HT1080 (cell line): Measurements from ENCODE around the gene WDR7. TPM values are rescaled to one million over a fixed set of nuclear protein-coding genes. Genes with fewer than 3 reads are reported as not detected.

Experiments
- DNase-seq: peaks from one replicate; pipeline ENCODE4 v3.0.0-alpha.2; 2015; ENCODE audit warnings: low read depth
- total RNA-seq: library from RNA; depleted of rRNA; stranded (reverse); fragments of >200 nt; shearing (Covaris generic); gene quantifications from 2 replicates; pipeline ENCODE4 v1.2.3, GENCODE V29; 2014

WDR7 gene
- total RNA-seq, 1 experiment from 2014 or later: 11.4 TPM

DNA sequence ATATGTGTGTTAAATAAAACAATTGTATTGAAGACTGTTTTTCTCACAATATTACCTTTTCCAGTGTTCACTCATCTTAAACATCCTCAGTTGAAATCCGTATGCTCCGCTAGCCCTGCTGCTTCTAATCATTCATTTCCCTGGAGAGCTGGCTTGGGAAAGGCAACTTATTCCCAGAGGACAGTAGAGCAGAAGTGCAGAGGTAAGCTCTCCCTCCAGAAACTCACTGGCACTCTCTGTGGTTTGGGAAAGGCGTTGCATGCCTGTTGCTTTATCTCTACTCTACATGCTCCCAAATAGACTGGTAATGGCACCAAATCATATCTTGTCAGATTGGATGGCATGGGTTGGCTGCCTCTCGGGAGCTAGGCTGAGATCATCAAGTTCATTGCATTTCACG, 378.6 kb downstream of the WDR7 start:
- DNase-seq: peak; percentile 24

DNA sequence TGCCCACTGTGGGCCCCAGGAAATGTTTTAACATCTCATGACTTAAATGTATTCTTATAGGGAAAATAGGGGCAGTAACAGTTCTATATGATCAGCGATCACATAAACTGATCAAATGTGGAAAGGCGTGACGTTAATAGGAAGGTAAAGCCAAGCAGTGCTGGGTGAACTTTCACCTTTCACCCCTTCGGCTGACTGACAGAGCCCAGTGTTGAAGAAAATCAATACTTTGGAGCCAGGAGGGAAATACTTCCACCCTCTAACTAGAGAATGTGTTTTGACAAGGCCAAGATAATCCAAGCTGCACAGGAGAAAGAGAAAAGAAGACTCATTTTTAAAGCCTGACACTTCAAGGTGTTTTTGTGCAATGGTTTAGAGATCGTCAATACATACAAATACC, 379.3 kb downstream of the WDR7 start:
- no peak for DNase-seq

DNA sequence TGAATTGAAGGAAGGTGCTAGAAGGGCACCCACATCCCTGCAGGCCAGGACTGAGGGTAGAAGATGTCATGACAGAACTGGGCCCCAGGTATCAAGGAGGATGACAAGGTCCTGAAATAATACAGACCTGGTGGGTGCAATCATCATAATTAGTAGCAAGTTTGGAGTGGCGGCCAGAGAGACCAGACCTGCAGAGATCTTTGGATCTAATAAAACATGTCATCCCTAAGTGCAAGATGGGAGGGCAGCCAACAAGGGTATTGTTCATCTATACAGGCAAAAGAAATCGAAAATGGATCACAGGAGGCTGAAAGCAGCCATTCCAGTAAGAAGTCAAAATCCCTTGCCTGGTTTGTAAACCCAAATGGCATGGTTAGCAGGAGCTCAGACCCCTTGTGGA, 384.4 kb downstream of the WDR7 start:
- no peak for DNase-seq

DNA sequence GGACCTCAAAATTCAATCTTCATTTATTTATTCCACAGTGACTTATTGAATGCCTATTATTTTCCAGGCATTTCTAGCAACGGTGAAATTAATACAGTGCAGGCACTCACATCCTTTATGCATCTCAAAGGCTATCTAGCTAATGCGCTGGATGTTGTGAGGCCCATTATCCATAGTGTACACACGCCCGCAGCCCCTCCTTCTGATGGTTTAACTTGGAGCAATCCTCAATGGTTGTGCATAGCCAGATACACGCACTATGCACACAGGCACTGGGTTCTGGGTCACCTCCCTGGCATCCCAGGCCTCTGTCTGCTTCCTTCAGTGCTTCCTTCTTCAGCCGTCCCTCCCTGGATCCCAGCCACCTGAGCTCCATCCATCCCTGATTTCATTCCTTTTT, 387.2 kb downstream of the WDR7 start:
- no peak for DNase-seq

DNA sequence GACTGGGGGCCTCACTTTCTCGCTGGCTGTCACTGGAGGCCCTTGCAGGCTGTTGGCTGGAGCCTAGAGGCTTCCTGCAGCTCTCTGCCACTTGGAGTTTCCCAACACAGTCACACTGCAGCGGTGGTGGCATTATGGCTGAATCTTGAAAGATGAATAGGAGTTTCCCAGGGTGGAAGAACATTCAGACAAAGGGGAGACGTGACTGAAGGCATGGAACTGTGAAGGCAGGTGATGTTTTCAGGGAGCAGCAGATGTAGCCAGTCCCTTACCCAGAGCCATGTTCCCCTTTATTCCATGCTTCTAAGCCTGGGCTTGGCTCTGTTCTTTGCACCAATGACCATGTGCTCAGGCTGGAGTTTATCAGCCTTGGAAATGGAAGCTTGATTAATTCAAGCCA, 389.0 kb downstream of the WDR7 start:
- no peak for DNase-seq

DNA sequence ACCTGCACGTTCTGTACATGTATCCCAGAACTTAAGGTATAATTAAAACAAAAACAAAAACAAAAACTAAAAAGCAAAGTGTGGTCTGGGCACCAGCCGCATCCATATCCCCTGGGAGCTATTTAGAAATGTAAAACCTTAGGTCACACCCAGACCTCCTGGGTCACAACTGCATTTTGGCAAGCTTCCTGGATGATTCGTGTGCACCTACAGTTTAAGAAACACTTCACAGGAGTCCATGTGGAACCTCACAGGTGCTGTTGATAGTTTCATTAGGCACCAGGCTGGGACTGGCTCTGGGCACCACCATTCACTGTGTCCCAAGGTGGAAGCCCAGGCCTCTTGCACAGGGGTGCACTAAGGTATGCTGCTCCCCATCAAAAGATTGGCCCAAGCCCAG, 392.1 kb downstream of the WDR7 start:
- DNase-seq: no peak

DNA sequence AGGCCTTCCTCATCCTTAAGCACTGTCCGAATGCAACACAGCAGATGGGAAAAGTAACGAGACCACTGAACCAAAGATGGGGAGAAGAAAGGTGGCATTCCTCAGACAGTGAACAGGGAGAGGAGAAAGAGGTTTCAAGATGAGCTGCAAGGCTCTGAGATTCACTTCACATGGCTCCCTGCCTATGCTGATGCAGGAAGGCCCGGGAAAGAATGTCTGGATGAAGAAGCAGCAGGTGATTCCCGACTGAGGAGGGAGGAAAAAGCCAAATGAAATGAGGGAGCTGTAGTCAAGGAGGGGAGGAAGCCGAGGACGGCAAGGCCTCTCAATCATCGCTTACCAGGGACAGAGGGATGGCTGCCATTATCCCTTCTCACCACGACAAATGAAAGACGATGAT, 397.2 kb downstream of the WDR7 start:
- DNase-seq: no peak

DNA sequence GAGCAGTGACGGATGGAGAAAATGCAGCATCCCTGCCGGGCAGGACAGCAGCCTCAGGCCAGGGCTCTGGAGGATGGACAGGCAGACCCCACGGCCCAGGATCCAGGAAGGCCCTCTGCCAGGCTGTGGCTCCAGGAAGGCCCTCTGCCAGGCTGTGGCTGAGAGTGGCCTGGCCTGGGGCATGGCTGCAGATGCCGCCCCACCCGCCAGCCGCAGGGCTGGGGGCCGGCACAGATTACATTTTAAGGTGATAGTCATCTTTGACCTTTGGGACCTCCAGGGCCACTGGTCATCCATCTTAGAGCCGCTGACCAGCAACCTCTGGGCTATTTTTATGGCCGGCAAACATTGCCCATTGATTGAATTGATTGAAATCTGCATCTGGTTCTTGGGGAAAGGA, 397.7 kb downstream of the WDR7 start:
- no peak for DNase-seq

DNA sequence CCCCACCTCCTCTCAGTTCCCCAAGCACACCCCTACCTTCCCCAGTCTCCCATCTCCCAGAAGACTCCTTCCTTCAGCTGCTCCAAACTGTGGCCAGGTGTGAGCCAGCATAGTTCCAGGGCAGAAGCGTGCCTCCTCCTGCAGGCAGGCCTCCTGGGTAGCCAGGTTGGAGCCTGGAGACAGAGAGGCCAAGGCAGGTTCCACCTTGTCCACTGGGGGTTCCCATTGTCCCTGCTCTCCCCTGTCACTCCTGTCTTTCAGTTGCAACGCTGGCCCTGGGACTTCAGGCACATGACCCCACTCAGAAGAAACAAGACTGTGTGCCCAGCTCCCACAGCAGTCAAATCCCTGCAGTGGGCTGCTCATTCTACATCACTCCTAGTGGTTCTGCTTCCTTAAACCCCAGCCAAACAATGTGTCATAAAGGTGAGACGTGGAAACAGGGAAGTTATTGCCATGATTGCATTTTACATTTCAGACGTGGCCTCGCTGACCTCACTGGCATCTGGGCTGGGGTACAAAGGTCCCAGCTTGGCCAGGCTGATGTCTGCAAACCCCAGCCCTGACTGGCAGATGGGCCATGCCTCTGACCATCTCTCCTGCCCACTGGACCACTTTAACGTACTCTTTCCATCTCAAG, 399.3 kb downstream of the WDR7 start:
- DNase-seq: no peak

DNA sequence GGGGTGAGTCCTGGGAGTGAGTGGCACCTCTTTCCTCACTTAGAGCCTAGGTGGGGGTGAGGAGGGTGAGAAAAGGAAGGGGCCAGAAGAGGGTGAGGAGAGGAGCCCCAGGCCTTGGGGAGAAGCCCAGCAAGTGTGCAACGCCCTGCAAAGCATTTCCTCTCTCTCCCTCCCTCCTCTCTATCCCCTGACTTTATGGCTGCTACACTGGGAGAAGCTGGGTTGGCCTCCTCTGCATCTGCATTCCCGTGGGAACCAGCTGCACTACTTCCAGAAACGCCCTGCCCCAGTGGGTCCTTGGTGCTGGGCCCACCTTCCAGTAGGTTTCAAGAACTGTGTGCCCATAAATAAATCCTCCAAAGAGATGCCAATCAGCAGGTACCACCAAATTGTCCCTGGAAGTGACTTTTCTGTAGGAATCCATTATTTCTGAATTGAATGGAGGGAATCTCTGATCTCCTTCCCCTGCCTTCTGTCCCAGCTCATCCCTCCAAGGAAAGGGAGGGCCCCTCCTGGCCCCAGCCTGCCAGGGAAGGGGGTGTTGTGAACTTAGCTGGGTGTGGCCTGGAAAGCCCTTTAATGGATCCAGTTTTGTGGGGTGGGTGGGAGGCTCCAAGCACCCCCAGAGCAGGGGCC, 400.0 kb downstream of the WDR7 start:
- no peak for DNase-seq

DNA sequence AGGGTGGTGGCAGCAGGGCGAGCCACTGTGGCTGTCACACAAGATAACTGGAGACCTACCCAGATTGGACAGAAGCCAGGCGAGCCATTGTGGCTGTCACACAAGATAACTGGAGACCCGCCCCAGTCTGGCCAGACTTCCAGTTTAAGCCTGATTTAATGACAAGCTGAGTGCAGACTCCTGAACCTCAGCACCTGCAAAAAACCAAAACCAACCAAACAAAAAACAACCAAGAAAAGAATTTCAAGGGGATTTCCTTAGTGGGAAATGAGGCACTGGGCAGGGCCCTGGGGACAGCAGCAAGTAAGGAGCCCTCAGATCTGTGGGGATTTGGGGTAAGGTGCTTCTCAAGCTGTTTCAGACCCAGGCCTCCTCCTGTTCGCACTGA, 400.5 kb downstream of the WDR7 start:
- no peak for DNase-seq

DNA sequence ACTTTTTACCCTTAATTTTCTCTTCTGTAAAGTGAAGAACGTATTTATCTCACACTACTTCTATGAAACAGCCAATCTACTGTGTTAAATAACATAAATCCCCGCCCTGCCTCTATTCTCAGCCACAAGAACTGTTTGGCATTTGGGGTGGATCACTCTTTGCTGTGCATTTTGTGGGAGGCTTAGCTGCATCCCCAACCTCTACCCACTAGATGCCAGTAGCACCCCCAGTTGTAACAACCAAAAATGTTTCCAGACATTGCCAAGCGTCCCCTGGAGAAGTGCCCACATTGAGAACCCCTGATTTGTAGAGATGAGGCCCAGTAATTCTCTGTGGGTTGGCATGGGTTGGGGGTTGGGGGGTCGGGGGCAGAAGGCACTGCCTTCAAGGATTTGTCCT, 401.0 kb downstream of the WDR7 start:
- DNase-seq: no peak

DNA sequence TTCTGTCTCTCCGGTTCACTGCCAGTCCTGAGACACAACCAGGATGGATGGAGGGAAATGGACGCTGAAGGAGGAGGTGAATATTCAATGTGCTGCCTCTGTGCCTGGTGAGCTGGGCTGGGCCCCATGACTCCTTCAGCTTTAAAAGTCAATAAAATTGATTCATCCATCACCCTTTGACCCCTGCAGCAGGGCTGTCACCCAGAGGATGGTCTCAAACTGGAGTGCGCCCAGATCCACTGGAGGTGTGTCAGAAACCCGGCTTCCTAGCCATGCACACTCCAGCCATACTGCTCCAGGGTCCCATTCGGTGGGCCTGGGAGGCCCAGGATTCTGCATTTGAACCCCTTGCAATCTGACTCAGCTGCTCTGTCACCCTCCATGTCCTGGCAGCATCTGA, 401.6 kb downstream of the WDR7 start:
- no peak for DNase-seq

DNA sequence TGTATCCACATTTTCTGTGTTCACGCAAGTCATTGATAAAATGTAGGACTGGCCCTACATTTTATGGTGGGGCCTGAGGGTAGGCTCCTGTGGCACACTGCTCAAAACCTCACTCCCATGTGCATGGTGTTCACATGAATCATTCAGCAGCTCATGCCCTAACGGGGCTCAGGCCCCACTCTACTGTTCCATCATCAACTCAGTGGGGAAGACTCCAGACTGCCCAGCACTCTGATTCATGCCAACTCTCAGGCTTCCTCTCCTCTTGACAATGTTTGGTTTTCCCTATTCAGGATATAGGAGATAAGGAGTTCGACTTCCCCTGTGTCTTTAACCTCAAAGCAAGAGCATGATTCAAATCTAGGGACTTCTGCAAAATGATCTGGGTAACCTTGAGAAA, 403.7 kb downstream of the WDR7 start:
- DNase-seq: peak; percentile 60

DNA sequence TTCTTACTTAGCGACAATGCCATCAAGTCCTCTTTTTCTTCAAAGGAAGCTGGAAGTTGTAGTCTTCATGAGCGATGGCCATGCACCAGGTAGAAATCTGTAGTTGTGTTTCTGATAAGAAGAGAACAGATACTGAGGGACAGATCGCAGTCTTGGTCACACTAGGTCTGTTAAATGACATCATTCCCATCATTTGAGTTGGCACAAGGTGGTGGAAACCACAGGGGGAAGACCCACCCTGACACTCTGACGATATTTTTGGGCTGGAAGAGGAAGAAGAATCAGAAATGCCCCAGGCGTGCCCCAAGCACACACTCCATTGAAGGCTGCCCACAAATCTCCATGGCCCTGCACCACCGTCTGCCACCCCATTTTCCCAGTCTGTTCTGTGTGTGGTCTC, 406.7 kb downstream of the WDR7 start:
- no peak for DNase-seq

DNA sequence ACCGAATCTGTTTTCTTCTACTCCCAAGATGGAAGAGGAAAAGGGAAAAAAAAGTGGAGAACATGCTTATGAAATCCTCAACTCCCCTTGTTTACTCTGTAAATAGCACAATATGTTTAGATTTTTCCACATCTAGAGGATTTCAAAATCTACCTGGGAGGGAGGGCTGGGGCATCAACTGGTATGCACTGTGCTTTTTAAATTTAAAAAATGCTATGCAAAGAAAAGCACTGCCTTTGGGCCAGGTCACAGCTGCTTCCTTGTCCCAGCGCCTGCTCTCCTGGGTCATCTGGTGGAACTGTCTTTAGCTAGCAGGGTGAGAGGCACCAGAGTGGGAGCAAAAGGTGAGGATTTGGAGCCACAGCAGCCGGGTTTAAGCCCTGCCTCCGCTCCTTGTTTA, 407.6 kb downstream of the WDR7 start:
- no peak for DNase-seq

DNA sequence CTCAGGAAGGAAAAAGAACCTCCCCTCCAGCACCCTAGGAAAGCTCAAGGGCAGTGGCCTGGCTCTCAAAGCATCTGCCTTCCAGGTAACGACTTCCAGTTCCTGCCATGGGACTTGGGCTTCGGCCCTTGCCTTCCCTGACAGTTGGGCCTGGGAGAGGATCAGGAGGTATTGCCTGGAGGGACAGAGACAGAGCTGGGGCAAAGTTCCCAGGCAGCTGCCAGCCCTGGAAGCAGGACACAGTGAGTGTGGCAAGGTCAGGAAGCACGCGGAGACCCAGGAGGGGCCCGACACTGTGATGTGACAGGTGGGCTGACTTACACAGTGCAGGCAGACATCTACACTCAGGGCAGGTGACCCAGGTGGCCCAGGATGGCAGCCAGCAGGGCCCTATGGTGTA, 408.2 kb downstream of the WDR7 start:
- no peak for DNase-seq

DNA sequence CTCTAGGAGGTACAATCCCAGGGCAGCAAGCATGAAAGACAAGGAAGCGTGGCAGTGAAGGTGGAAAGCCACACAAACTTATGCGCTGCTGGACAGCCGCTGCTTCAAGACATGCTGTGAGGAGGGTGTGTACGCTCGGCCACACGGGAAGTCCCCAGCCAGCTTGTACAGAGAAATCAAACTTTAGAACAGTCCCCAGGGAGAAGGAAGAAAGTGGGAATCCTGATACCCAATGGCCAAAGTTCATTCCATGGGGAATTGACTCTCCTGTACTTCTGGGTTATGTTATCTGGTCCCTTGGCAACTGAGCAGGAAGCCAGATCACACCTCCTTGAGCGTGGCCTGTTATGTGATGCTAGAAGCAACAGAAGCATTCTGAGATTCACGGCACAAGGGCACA, 409.7 kb downstream of the WDR7 start:
- DNase-seq: no peak

DNA sequence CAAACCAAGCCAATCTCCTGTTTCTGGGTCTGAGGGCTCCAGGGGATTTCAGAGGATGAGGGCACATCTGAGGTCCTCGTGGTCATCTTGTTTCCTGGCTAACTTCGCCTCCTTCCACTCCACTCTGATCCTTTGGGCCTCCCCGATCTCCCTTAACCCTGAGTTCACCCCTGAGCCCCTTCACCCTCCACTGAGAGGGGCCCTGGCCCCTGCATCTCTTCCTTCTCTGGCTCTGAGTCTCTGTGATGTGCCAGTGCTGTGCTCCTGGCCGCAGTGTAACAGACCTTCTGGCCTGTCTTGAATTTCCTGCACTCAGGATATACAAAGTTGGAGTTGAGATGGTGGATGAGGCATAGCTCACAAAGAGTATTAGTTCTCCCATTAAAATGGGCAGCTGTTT, 411.0 kb downstream of the WDR7 start:
- DNase-seq: no peak

DNA sequence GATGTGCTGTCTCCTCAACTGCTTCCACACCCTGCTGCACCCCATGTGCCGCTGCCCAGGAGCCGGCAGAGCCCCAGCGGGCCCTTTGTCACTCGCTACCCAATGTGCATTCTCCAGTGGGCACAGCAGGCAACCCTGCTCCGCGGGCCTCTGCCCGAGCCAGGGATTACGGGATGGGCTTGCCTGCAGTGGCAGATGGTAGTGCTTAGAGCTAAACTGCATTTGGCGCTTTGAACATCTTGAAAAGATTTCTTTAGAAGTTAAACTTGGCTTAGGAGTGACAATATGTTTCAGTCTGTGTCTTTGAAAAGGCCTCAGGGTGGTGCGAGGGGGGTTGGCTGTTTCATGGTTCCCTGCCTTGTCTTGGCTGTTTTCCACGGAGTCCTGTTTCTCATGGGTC, 411.7 kb downstream of the WDR7 start:
- no peak for DNase-seq

DNA sequence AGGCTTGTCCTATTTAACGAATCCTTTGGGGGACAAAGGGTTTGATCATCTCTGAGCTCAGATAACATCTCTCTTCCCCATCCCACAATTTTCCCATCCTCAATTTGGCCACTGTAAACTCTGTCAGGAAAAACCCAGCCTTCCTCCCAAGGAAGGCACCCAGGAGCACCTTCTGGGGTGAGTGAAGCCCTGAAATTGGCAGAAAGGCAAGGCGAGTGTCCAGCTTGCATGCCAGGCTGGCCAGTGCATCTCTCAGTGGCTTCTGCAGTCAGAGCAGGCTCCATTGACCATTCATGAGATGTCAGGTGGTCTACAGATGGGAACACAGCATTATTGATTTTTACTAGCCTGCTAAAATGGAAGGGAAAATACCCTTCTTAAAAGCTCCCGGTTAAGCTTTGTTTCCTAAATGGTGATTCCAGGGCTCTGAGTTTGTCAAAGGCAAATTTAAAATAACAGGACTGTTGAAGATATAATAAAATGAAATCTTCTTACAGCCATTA, 412.5 kb downstream of the WDR7 start:
- DNase-seq: no peak

DNA sequence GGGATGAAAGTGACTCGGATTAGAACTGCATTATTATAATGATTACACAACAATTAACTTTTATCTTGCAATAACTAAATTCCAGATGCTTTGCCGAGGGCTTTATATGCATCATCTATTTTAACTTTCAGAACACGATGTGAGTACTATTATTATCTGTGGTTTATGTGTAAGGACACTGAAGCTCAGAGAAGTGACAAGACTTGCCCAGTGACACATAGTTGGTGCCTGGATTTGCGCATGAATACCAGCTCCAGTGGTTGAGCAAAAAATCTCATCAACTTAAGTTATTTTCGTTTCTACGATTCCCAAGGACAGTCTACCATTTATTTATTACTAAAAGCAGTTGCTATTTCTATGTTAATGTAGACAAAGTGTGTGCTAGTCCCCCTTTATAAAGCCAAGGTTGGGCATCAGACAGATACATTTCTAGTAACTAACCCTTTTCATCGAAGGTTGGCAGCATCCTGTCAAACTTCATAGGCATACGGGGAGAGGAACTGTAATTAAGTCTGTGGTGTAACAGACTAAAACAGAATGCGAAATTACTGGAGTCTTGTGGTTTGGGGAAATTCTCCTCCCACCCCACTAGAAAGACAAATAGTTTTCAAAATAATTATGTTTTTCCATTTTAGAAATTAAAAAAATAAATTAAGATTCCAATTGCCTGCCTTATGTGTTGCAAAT, 422.5 kb downstream of the WDR7 start:
- DNase-seq: no peak
